GM12878 (cell line): ENCODE results near the gene WASF2.

ENCODE experiments used
- ATF3 ChIP-seq: IDR thresholded peaks from 2 replicates; pipeline ENCODE4 v1.6.1; 2011; ENCODE audit warnings: low read depth, mild to moderate bottlenecking, low read length, moderate library complexity, borderline replicate concordance; ENCODE audit errors: extremely low read depth
- CEBPB ChIP-seq, 2 experiments: fragments of 150-350 bp in 1 of 2; IDR thresholded peaks; 2 replicates each; pipeline ENCODE4 v1.6.1; 2012 to 2014; ENCODE audit warnings: low read depth in 2 of 2, low read length in 2 of 2, borderline replicate concordance in 1 of 2, inconsistent platforms in 1 of 2
- CTCF ChIP-seq, 3 experiments: IDR thresholded peaks in 2 of 3; conservative IDR thresholded peaks in 1 of 3; 2 replicates each; pipeline ENCODE4 v1.5.1; 2011; ENCODE audit warnings: low read depth in 3 of 3, low read length in 3 of 3, mild to moderate bottlenecking in 3 of 3, control low read depth in 2 of 3, moderate library complexity in 2 of 3, inconsistent platforms in 1 of 3, mixed read lengths in 1 of 3; ENCODE audit not compliant: control insufficient read depth in 2 of 3, insufficient read depth in 1 of 3; ENCODE audit errors: extremely low read depth in 1 of 3
- EZH2 ChIP-seq: IDR thresholded peaks from 2 replicates; pipeline ENCODE4 v1.6.1; 2012; ENCODE audit warnings: low read depth, mild to moderate bottlenecking, control low read depth, inconsistent platforms, low read length, borderline replicate concordance; ENCODE audit not compliant: control insufficient read depth
- FOXK2 ChIP-seq: fragments of 450-650 bp; IDR thresholded peaks from 2 replicates; pipeline ENCODE4 v1.6.1; 2017; ENCODE audit warnings: mild to moderate bottlenecking, moderate library complexity
- POLR2A ChIP-seq: IDR thresholded peaks from 2 replicates; pipeline ENCODE4 v1.6.1; 2011; ENCODE audit warnings: low read depth, mild to moderate bottlenecking, low read length
- RAD51 ChIP-seq: fragments of 450-650 bp; IDR thresholded peaks from 2 replicates; pipeline ENCODE4 v1.6.1; 2016; ENCODE audit warnings: moderate library complexity, mild to moderate bottlenecking, inconsistent platforms

- TF ChIP-seq POLR2A, result no peak
- no peak for TF ChIP-seq ATF3
- no peak for TF ChIP-seq RAD51
- TF ChIP-seq EZH2, result no peak
- TF ChIP-seq CEBPB (IDR thresholded peaks at IDR 0.05; ENCODE audit: borderline replicate concordance in 1 of 2, low read depth in 2 of 2, low read length in 2 of 2), result no peak
- no peak for TF ChIP-seq CTCF (IDR thresholded peaks at IDR 0.05 in 2 of 3, conservative IDR thresholded peaks at IDR 0.05 in 1 of 3; ENCODE audit: control insufficient read depth in 2 of 3, extremely low read depth in 1 of 3, insufficient read depth in 1 of 3, low read depth in 3 of 3, low read length in 3 of 3)
- TF ChIP-seq FOXK2, result no peak
Measured at GRCh38 chr1:27356277-27356618, 133.7 kb downstream of the WASF2 start.
